Left lung (tissue), 10 donors: Measurements from ENCODE around the gene GULP1. TPM values are rescaled to one million over a fixed set of nuclear protein-coding genes. Genes with fewer than 3 reads are reported as not detected.

Experiments used
- ATAC-seq: fragments of 200-7000 bp; cut with Tn5 transposase; one replicate; pipeline ENCODE4 v1.9.1; 2020; ENCODE audit warnings: moderate library complexity
- DNase-seq, 4 donors: peaks; one replicate each; pipeline ENCODE4 v3.0.0-alpha.2; 2013 to 2020
- H3K27ac ChIP-seq, 2 donors: fragments of 200-600 bp; sonication (generic) in 1 of 2; one replicate each; pipeline versions ENCODE4 v1.5.0 to v1.8.0; 2020 to 2021
- H3K27me3 ChIP-seq, 2 donors: fragments of 200-600 bp; sonication (generic) in 1 of 2; one replicate each; pipeline versions ENCODE4 v1.5.0 to v1.8.0; 2020 to 2021
- H3K36me3 ChIP-seq, 2 donors: fragments of 200-600 bp; sonication (generic) in 1 of 2; one replicate each; pipeline versions ENCODE4 v1.5.0 to v1.8.0; 2020 to 2021
- H3K4me1 ChIP-seq, 2 donors: fragments of 200-600 bp; one replicate each; pipeline ENCODE4 v1.8.0; 2021
- H3K4me3 ChIP-seq, 2 donors: fragments of 200-600 bp; sonication (generic) in 1 of 2; one replicate each; pipeline versions ENCODE4 v1.5.0 to v1.8.0; 2020 to 2021; ENCODE audit warnings: mild to moderate bottlenecking in 1 of 2
- H3K9me3 ChIP-seq, 2 donors: fragments of 200-600 bp; sonication (generic) in 1 of 2; one replicate each; pipeline versions ENCODE4 v1.5.0 to v1.8.0; 2020 to 2021
- CTCF ChIP-seq, 2 donors: fragments of 200-600 bp; sonication (generic) in 1 of 2; IDR thresholded peaks; one replicate each; pipeline versions ENCODE4 v1.5.0 to v1.8.0; 2021; ENCODE audit warnings: antibody characterized with exemption in 2 of 2
- intact Hi-C, 2 donors: fragments of 100-400 bp; cut with DNase I; formaldehyde crosslinking; loops; one replicate each; pipeline versions ENCODE4 v1.11.2 to v1.14.2; 2022
- polyA plus RNA-seq, 6 donors: library from polyadenylated mRNA; unstranded; fragments of 120-200 nt; gene quantifications; one replicate each; pipeline ENCODE4 v1.2.1, GENCODE V29; 2013; ENCODE audit not compliant: insufficient read length in 6 of 6
- total RNA-seq, 2 donors: library from RNA; stranded (reverse); fragmentation: NEBNext Ultra II Directional; extraction: Animal tissue kit (Norgen Biotek cat#: 25700); gene quantifications; one replicate each; pipeline ENCODE4 v1.2.1, GENCODE V29; 2021
- donor health status: DM: no; HTN: yes; CAD: no.
- donor health status: DM: no; HTN: no; CAD: no.

The GULP1 gene
- total and polyA plus RNA-seq, 8 donors = 27.5 to 120 (median 85.4) TPM

GRCh38 chr2:188437537-188437936 lies 145.9 kb downstream of the GULP1 start:
- Histone ChIP-seq H3K9me3 (no peaks in the 10 kb centered on the region), H3K27ac (no peak overlapping the region), H3K36me3 (no peaks in the 10 kb centered on the region), H3K27me3 (no peaks in the 10 kb centered on the region), H3K4me3 (no peak overlapping the region), H3K4me1 (no peaks in the 10 kb centered on the region)
- DNase-seq (no peak), ATAC-seq (no peak)
- intact Hi-C loops = no loop called here
- TF ChIP-seq CTCF (IDR thresholded peaks at IDR 0.05) = no peak

- intact Hi-C loops = no loop called here
- DNase-seq = no peak
- no peak overlapping the region for H3K27ac ChIP-seq
- no peaks in the 10 kb centered on the region for H3K4me1 ChIP-seq
- no peaks in the 10 kb centered on the region for H3K27me3 ChIP-seq
- H3K36me3 ChIP-seq = no peaks in the 10 kb centered on the region
- no peak overlapping the region for H3K4me3 ChIP-seq
- TF ChIP-seq CTCF (IDR thresholded peaks at IDR 0.05) = no peak
- no peaks in the 10 kb centered on the region for H3K9me3 ChIP-seq
- ATAC-seq = no peak
These were observed 148.3 kb downstream of the GULP1 start for GRCh38 chr2:188439986-188440385.

GRCh38 chr2:188440849-188441248 lies 149.2 kb downstream of the GULP1 start:
- Histone ChIP-seq H3K36me3 (no peaks in the 10 kb centered on the region), H3K4me1 (no peaks in the 10 kb centered on the region), H3K27ac (no peak overlapping the region), H3K9me3 (no peaks in the 10 kb centered on the region), H3K4me3 (no peak overlapping the region), H3K27me3 (no peaks in the 10 kb centered on the region)
- no peak for TF ChIP-seq CTCF (IDR thresholded peaks at IDR 0.05)
- ATAC-seq = no peak
- no peak for DNase-seq
- intact Hi-C loops = no loop called here

GRCh38 chr2:188441288-188441947 lies 149.7 kb downstream of the GULP1 start:
- H3K4me1 ChIP-seq = no peaks in the 10 kb centered on the region
- no peaks in the 10 kb centered on the region for H3K27me3 ChIP-seq
- no peak for ATAC-seq
- TF ChIP-seq CTCF (IDR thresholded peaks at IDR 0.05) = no peak
- DNase-seq = no peak
- H3K36me3 ChIP-seq = no peaks in the 10 kb centered on the region
- intact Hi-C loops = no loop called here
- no peak overlapping the region for H3K4me3 ChIP-seq
- no peak overlapping the region for H3K27ac ChIP-seq
- no peaks in the 10 kb centered on the region for H3K9me3 ChIP-seq

- no peaks in the 10 kb centered on the region for H3K27me3 ChIP-seq
- H3K36me3 ChIP-seq = no peaks in the 10 kb centered on the region
- no peak for DNase-seq
- intact Hi-C loops = no loop called here
- no peaks in the 10 kb centered on the region for H3K4me1 ChIP-seq
- no peak overlapping the region for H3K27ac ChIP-seq
- H3K4me3 ChIP-seq = no peak overlapping the region
- no peaks in the 10 kb centered on the region for H3K9me3 ChIP-seq
- no peak for TF ChIP-seq CTCF (IDR thresholded peaks at IDR 0.05)
- no peak for ATAC-seq
These were observed 151.5 kb downstream of the GULP1 start for GRCh38 chr2:188443207-188443606.
